Fibroblast of skin of scalp (primary cell): ENCODE data around the gene RHEX.

Experiments used
- DNase-seq: peaks from one replicate; pipeline ENCODE4 v3.0.0-alpha.2; 2013

Gene RHEX

DNA sequence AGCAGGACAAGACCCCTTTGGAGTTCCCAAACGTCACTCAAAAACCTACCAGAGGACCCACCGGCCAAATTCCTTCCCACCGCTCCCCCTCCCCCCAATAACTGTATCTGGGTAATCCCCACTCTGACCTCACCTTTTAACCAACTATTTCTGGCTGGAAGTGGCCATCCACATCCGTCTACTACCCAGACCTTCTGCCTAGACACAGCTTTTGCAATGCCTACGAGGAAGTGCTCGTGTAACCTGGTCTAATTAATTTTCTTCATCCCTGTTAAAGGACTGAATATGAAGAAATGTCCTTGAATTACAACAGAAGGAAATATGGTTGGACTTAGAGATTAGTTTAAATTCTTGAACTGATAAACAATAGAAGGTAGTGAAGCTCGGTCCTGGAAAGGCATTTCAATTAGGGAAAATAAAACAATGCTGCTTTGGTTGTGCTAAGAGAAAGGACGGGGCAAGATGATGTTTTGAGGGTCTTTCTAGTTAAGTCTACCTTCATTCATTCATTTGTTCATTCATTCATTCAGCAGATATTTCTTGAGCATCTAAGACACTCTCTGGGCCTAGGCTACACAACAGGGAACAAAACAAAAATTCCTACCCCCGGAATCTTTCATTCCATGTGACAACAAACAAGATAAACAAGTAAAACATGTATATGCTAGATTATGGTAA, 45.4 kb downstream of the RHEX start:
- no peak for DNase-seq

DNA sequence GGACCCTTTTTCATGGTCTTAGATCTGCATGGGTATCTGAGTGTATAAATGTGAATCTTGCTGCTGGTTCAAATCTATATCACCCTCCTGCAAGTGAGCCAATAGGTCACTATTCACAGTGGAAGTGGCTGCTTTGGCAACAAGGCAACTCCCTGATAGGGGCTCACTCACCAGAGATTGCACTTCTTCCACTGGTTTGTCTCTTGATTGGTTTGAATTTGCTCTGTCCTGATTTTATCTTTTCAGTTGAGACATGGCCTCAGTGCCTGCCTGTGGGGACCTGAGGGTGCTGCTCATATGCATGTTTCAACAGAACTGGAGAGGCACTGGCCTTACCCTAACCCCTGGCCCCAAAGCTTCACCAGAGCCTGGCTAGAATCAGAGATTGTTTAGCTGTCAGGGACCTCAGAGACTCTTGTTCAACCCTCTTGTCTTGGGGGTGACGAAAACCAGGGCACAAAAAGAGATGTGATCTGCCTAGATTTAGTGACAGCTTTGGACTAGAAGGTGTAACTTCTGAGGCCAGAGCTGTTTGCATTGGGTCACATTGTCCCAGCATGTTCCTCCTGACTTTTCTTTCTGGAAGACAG, 47.3 kb downstream of the RHEX start:
- no peak for DNase-seq

- no peak for DNase-seq
Measured at GRCh38 chr1:206101351-206102045, 48.5 kb downstream of the RHEX start.

- DNase-seq: no peak
Measured at GRCh38 chr1:206102292-206102936, 49.4 kb downstream of the RHEX start.

DNA sequence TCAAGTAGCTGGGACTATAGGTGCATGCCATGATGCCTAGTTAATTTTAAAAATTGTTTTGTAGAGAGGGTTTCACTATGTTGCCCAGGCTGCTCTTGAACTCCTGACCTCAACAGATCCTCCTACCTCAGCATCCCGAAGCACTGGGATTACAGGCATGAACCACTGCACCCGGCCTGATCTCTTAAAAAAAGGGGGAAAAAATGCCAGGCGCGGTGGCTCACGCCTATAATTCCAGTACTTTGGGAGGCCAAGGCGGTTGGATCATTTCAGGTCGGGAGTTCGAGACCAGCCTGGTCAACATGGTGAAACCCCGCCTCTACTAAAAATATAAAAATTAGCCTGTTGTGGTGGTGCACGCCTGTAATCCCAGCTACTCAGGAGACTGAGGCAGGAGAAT, 51.0 kb downstream of the RHEX start:
- DNase-seq: no peak

- DNase-seq: no peak
Measured at GRCh38 chr1:206105464-206105995, 52.6 kb downstream of the RHEX start.

DNA sequence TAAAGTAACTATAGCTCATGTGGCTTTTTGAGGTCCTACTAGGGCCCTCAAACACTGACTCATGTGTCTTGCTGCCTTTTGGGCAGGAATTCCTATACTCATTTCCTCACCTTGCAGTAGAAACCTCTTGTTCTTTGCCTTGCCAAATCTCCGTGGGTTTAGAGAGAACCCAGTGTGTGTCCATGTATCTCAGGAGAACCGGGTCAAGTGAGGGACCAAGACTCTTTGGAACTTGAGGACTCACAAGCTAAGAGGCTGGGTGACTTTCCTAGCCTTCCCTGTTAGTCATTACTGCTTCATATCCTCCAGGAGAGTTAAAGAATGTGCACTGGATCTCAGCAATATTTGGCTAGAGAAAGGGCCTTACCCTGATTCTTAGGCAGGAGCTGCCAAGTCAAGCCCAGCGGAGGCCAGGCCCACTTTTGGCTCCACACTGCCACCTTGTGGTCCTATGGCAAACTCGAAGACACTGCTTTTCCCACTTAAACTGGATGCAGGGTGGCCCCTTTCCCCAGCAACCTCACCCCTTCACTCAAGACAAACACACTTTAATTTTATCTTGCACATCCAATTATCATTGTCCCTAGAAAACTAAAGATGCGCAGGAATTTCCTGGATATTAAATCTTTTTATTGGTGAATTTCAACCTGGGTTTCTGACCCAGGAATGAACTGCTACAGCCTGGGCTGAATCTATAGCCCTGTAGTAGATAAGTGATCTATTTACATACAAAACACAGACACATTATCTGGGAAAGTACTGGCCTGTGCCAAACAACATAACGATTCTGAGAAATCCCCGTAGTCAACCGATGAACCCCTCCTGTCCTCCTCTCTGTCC, 53.6 kb downstream of the RHEX start:
- DNase-seq: peak; percentile 86

- no peak for DNase-seq
Measured at GRCh38 chr1:206107168-206107544, 54.2 kb downstream of the RHEX start.

DNA sequence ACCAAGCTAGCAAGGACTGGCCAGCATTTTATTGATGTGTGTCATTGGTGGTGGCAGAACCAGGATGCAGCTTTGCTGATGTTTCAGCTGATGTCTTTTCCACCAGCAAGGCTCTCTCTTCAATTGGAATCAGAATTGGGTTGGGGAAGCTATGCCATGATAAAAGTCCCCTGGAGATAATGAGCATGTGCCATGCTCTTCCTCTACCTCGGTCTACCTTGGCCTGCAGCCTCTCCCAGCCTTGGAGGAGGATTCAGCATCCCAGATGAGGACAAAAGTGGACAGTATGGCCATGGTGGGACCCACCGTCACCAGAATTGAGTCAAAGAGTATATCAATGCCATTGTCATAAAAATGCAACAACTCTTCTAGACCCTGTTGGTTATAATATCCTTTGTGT, 55.7 kb downstream of the RHEX start:
- no peak for DNase-seq

GRCh38 chr1:206109718-206110117, 56.7 kb downstream of the RHEX start:
- no peak for DNase-seq

GRCh38 chr1:206110161-206110560, 57.2 kb downstream of the RHEX start:
- no peak for DNase-seq

DNA sequence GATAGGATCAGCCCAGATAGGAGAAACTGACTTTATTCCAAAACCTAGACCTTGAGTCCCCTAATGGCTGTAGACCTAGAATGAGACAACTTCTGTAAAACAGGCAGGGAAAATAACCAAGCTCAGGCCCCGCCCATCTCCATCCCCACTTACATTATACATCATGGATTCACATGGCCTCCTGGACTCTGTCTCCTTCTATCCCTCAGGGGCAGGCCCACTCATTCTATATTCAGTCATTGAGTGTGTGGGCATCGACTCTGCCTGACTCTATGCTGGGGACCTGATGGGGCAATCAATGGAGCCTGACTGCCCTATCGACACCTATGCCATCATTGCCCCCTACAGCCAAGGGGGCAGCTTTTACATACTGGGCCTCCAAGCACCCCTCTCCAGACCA, 57.8 kb downstream of the RHEX start:
- DNase-seq: no peak

DNA sequence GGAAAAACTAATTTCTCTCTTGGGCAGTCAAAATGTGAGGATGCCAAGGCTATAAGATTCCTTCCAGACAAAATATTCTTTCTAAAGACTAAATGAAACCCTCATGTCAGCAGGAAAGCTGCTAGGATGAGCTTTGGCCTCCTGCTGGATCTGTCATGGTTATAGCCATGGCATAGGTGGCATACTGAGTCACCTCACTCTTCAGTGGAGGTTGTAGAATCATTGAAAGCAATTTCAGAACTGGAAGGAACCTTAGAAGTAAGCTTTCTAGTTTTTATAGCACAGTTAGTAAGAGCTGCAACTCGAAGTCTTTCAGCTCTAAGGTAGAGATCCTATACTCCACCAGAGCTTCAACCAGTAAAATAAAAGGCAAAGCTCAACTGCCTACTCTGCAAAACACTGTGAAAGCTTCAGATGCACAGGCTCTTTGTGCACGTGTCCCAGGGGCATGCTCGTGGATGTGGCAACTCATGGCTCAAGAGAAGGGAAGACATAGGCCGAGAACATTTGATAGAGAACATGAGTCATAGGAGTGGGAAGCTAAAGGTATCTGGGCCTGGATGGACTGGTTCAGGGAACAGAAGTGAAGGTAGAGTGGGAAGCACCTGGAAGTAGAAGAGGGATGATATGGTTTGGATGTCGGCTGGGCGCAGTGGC, 58.4 kb downstream of the RHEX start:
- no peak for DNase-seq

GRCh38 chr1:206112600-206113301, 59.8 kb downstream of the RHEX start:
- no peak for DNase-seq

DNA sequence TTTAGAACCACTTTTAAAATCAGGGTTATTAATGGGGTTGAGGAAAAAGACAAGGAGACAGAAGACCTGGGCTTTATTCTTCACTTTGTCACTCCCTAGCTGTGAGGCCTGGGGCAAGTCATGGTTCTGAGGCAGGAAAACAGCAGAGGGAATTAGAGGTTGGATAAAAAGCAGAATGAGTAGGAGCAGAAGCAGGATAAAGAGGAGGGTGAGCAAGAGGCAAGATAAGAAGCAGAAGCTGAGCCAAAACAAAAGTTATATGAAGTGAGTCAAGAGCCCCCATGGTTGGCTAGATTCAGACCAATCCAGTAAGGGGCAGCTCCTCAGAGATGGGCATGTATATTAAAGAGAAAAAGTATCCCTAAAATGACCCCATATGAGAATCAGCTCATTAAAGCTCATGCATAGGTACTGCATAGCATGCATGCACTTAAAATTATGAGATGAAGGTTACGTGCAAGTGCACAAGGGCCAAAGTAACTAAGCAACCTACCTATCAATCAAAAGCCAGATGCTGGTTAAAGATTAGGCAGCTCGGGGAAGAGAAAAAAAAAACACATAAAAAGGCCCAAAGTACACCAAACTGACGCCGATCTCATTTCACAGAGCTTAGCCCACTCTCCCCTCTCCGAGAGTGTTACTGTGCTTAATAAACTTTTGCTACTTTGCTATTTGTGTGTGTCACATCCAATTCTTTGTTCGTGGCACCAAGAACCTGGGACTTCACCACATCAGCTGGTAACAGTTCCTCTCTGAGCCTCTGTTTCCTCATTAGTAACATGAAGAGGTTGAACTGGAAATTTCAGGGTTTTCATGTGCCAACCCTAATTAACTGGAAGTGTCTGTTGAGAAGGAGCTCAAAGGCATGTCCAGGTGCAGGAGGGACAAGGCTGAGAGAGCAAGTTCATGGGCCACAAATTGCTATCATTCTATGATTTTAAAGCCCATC, 62.0 kb downstream of the RHEX start:
- no peak for DNase-seq

DNA sequence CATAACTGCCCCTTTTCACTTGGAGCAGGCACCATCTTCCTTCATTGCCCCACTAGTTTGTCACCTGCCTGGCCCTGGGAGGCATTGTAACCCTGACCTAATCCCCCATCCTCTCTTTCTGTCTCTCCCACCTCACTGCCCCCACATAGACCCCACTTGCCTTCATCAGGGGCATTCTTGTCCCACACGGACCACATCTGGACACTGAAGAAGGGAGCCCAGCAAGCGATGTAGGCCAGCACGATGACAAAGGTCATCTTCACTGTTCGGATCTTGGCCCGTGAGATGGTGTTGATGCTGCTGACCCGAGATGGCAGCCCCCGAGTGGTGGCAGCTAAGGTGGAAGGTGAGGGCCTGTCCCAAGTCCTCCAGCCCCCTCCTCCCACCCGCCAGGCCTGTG, 62.8 kb downstream of the RHEX start:
- no peak for DNase-seq

DNA sequence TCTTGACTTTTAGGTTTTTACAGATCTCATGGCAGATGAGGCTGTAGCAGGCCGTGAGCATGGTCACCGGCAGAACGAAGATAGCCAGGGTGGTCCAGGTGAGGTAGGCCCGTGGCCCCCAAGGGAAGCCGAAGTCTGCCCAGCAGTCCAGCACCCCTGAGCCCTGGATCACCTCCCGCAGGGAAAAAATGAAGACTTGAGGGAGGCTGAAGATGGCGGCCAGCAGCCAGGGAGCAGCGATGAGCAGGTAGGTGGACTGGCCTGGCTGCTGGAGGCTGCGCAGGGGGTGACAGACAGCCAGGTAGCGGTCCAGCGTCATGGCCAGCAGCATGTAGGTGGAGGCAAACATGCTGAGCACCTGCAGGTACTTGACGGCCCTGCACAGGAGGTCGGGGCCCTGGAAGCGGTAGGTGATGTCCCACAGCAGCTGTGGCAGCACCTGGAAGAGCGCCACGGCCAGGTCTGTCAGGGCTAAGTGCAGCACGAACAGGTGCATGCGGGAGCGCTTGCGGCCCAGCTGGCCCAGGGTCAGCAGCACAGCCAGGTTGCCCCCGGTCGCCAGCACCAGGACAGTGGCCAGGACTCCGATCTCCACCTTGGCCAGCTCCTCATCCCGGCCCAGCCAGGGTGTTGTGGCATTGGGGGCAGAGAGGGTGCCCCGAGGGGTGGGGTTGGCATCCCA, 63.4 kb downstream of the RHEX start:
- no peak for DNase-seq

- DNase-seq: no peak
Measured at GRCh38 chr1:206116873-206117150, 63.8 kb downstream of the RHEX start.

DNA sequence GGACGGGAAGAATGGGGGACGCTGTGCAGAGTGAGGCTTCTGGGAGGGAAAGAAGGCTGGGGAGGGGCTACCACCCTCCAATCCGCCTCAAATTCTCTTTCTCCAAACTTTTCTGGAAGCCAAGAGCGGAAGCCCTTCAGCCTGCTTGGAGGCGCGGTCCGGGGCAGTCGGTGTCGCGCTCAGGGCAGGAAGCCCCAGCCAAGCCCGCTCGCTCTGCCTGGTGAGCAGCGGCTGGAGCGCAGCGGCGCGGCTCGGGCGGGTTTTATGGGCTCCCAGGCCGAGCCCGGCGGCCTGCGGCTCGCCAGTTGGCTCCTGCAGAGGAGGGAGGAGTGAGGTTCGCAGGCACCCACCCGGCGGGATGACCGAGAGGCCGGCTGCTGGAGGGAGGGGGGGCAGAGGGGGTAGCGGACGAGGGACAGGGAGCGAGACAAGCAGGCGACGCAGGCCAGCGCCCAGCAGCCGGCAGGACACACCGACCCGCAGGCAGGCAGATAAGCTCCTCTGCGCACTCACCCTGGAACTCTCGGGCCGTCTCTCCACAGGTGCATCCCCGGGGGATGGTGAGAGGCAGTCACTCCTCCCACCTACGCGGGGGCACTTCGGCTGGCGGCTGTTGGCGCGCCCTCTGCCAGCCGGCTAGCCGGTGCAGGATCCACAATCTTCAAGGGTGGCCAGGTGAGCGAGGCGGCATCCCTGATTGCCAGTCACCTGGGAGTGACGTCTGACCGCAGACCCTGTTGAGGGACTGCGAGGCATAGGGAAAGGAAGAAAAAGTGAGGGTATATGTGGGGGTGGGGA, 64.4 kb downstream of the RHEX start, which contains the start of gene AVPR1B:
TSS of gene AVPR1B (minus strand) at position 238 of the 798 bp plus-strand sequence. CDS start 498 bp downstream, outside the sequence.
- peak; percentile 29 for DNase-seq
